ENCODE data around the gene RNASEL.

The RNASEL gene
- 7.7 to 63.1 (median 47.1) reads per million in 17 experiments for total RNA-seq

- peak; percentile 72 to 85 (median 81) for DNase-seq
Measured at GRCh38 chr1:182588500-182589396, at the start of gene RNASEL. Gene RNASEL (minus strand): TSS chr1:182589256. CDS start chr1:182586806, 2,450 bp downstream.

- DNase-seq: no peak
Measured at GRCh38 chr1:182637769-182638168, 48.7 kb upstream of the RNASEL start.

GRCh38 chr1:182635871-182636270, 46.8 kb upstream of the RNASEL start:
- no peak for DNase-seq

- DNase-seq: no peak
Measured at GRCh38 chr1:182634306-182635072, 45.4 kb upstream of the RNASEL start.

GRCh38 chr1:182633657-182634281, 44.7 kb upstream of the RNASEL start:
- DNase-seq: no peak

GRCh38 chr1:182633031-182633430, 44.0 kb upstream of the RNASEL start:
- no peak for DNase-seq

GRCh38 chr1:182632441-182632857, 43.4 kb upstream of the RNASEL start:
- DNase-seq: peak in 2 of 4 experiments; percentile 19 to 33

- no peak for DNase-seq
Measured at GRCh38 chr1:182631954-182632353, 42.9 kb upstream of the RNASEL start.

GRCh38 chr1:182631053-182631677, 42.1 kb upstream of the RNASEL start:
- no peak for DNase-seq

- DNase-seq: no peak
Measured at GRCh38 chr1:182630586-182630985, 41.5 kb upstream of the RNASEL start.

GRCh38 chr1:182629499-182630096, 40.5 kb upstream of the RNASEL start:
- peak; percentile 51 to 83 (median 79) for DNase-seq

- no peak for DNase-seq
Measured at GRCh38 chr1:182629080-182629479, 40.0 kb upstream of the RNASEL start.

- DNase-seq: no peak
Measured at GRCh38 chr1:182628657-182629056, 39.6 kb upstream of the RNASEL start.

GRCh38 chr1:182627622-182628021, 38.6 kb upstream of the RNASEL start:
- DNase-seq: no peak

GRCh38 chr1:182626527-182626926, 37.5 kb upstream of the RNASEL start:
- DNase-seq: no peak

GRCh38 chr1:182625719-182626504, 36.9 kb upstream of the RNASEL start:
- no peak for DNase-seq

- DNase-seq: no peak
Measured at GRCh38 chr1:182625024-182625423, 36.0 kb upstream of the RNASEL start.

- DNase-seq: peak; percentile 56 to 80 (median 70)
Measured at GRCh38 chr1:182624577-182624976, 35.5 kb upstream of the RNASEL start.

- DNase-seq: peak in 1 of 4 experiments; percentile 46
Measured at GRCh38 chr1:182622901-182623528, 34.0 kb upstream of the RNASEL start.

GRCh38 chr1:182621906-182622305, 32.9 kb upstream of the RNASEL start:
- no peak for DNase-seq
